GM10266 (cell line): ENCODE results near the gene TTYH3.
A peak's percentile ranks its signal among the peaks of the same experiment; 100 is the strongest.

Experiments
- DNase-seq: peaks from one replicate; pipeline ENCODE4 v3.0.0; 2012; ENCODE audit errors: extremely low spot score
- TF ChIP-seq, protein P1 (sequence below): IDR thresholded peaks from 2 replicates; pipeline ENCODE4 v1.5.1; 2012; ENCODE audit warnings: mild to moderate bottlenecking, low read depth; ENCODE audit not compliant: control insufficient read depth, insufficient read depth; ENCODE audit errors: missing control alignments

Gene TTYH3

DNA sequence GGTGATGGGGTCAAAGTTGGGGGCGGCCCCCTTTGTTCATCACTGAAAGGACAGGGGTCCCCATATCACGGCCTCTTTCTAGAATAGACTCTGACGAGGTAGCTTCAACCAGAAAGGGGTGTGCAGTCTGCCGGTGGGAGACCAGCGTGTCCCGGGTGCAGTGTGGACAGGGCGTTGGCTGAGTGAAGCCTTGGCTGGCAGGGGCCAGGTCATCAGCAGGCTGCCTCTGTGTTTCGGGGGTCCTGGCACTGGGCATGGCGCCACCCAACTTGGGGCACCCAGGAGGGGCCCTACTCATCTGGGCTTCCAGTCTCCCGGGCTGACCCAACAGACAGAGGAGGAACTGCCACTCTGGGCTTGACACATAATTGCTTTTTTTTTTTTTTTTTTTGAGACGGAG, 52.7 kb downstream of the TTYH3 start:
- TF ChIP-seq, protein P1, sequence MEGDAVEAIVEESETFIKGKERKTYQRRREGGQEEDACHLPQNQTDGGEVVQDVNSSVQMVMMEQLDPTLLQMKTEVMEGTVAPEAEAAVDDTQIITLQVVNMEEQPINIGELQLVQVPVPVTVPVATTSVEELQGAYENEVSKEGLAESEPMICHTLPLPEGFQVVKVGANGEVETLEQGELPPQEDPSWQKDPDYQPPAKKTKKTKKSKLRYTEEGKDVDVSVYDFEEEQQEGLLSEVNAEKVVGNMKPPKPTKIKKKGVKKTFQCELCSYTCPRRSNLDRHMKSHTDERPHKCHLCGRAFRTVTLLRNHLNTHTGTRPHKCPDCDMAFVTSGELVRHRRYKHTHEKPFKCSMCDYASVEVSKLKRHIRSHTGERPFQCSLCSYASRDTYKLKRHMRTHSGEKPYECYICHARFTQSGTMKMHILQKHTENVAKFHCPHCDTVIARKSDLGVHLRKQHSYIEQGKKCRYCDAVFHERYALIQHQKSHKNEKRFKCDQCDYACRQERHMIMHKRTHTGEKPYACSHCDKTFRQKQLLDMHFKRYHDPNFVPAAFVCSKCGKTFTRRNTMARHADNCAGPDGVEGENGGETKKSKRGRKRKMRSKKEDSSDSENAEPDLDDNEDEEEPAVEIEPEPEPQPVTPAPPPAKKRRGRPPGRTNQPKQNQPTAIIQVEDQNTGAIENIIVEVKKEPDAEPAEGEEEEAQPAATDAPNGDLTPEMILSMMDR = no peak
- DNase-seq = no peak

DNA sequence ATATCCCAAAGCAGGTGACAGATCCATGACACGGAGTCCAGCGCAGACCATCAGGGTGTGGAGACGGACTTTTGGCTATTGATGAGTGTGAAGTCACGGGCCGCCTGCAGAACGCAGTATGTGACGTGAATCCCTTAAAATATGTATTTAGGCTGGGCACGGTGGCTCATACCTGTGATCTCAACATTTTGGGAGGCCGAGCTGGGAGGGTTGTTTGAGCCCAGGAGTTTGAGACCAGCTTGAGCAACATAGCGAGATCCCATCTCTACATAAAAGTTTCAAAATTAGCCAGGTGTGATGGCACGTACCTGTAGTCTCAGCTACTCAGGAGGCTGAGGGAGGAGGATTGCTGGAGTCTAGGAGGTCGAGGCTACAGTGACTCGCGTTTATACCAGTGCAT, 54.3 kb downstream of the TTYH3 start:
- DNase-seq = no peak
- TF ChIP-seq, protein P1 = no peak

- TF ChIP-seq, protein P1 = no peak
- DNase-seq = no peak
Observed at GRCh38 chr7:2687338-2687869, 55.6 kb downstream of the TTYH3 start.

- DNase-seq = no peak
- TF ChIP-seq, protein P1 = no peak
Observed at GRCh38 chr7:2687881-2688318, 56.1 kb downstream of the TTYH3 start, which contains the start of gene AMZ1. Gene AMZ1, plus strand, starts transcription at chr7:2688202. Its CDS starts 12,250 bp downstream, at chr7:2700452.

- DNase-seq = peak; percentile 82
Observed at GRCh38 chr7:2688409-2689342, 56.9 kb downstream of the TTYH3 start.

DNA sequence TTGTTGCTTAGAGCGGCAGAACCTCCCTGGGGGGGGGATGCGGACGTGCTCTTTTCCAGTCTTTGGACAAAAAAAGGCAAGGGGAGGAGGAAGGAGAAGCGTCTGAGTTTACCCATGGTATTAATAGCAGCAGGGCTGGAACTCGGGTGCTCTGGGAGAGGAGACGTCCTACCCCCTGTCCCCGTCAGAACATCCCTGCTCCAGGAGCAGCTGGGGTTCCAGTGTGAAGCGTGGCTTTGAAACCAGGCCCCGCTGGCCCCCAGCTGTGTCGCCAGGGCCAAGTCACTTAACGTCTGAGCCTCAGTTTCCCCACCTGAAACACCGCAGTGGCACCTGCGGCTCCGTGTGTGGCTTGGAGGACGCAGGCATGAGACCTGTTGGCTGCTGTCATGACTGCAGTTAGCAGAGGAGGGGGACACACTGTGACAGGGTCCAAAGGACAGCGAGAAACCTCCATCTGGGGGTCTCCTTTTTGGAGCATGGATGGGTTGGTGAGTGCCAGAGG, 57.6 kb downstream of the TTYH3 start:
- TF ChIP-seq, protein P1 = no peak
- DNase-seq = no peak

More at GRCh38 chr7:2688409-2689342, 56.9 kb downstream of the TTYH3 start:
- TF ChIP-seq, protein P1 = no peak
